GM10266 (cell line): ENCODE results near the gene APOBEC3F.
"Not testable (repeated sequence)": the region's sequence is repeated elsewhere in the genome, so short reads cannot be mapped to it uniquely, and the experiment has no call there.

Source experiments
- DNase-seq: peaks from one replicate; pipeline ENCODE4 v3.0.0; 2012; ENCODE audit errors: extremely low spot score
- CTCF ChIP-seq: IDR thresholded peaks from 2 replicates; pipeline ENCODE4 v1.5.1; 2012; ENCODE audit warnings: mild to moderate bottlenecking, low read depth; ENCODE audit not compliant: control insufficient read depth, insufficient read depth; ENCODE audit errors: missing control alignments

The APOBEC3F gene

DNA sequence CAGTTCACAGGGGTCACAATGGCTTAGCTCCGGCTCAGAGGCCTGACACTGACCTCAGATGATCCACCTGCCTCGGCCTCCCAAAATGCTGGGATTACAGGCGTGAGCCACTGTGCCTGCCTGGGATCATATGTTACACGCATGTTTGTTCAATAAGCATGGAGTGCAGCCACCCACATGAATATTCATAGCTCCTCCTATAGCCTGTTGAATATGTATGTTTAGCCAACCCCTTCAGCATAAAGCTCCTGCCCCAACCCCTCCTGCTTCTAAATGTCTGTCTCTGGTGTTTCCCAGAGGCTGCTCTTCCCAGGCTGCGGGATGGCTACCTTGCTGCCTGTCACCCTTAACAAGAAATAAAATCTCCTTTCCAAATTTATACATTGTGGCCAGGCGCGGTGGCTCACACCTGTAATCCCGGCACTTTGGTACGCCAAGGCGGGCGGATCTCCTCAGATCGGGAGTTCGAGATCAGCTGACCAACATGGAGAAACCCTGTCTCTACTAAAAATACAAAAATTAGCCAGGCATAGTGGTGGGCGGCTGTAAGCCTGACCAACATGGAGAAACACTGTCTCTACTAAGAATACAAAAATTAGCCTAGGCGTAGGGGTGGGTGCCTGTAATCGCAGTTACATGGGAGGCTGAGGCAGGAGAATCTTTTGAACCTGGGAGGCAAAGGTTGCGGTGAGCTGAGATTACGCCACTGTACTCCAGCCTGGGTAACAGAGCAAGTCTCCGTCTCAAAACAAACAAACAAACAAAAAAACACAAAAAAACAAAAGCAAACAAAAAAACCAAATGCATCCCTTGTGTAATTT is 1.1 kb upstream of the APOBEC3F start:
- no peak for TF ChIP-seq CTCF
- DNase-seq: no peak

DNA sequence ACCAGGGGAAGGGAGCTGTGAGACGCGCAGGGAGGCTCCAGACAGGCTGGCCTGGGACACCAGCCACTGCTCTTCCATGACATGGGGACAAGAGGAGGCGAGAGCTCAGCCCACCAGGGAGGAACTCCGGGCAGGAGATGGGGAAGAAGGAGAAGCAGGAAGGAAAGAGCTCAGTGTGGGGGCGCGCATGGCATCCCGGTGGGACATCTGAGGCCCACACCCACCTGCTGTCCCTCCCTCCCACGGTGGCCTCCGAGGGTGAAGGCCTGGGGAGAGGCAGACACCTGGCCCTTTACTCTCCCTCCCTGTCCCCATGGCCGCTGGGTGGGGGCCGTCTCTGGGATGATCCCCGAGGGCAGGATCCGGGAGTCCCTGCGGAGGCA is 518 bp upstream of the APOBEC3F start:
- not testable (repeated sequence) for DNase-seq

GRCh38 chr22:39041908-39042307 is 1.2 kb downstream of the APOBEC3F start:
- DNase-seq: no peak
- no peak for TF ChIP-seq CTCF

- not testable (repeated sequence) for DNase-seq
These were observed 2.4 kb downstream of the APOBEC3F start for GRCh38 chr22:39043063-39043462.

DNA sequence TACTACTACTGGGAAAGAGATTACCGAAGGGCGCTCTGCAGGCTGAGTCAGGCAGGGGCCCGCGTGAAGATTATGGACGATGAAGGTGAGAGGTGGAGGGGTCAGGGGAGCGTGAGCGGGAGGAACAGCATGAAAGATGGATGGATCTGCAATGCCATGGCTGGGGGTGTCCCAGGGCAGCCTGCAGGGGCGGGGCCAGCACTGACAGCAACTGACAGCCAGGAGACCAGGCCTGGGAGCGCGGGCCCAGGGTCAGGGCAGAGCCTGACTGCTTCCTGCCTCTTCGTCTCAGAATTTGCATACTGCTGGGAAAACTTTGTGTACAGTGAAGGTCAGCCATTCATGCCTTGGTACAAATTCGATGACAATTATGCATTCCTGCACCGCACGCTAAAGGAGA is 4.5 kb downstream of the APOBEC3F start:
- not testable (repeated sequence) for DNase-seq

DNA sequence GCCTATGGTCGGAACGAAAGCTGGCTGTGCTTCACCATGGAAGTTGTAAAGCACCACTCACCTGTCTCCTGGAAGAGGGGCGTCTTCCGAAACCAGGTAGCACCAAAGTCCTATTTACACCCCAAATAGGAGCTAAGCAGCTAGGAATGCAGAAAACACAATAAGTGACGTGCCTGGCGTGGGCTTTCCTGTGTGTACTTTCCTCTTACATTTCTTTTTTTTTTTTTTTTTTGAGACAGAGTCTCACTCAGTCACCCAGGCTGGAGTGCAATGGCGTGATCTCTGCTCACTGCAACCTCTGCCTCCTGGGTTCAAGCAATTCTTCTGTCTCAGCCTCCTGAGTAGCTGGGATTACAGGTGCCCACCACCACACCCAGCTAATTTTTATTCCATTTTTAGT is 8.8 kb downstream of the APOBEC3F start:
- DNase-seq: not testable (repeated sequence)

- DNase-seq: not testable (repeated sequence)
These were observed 11.3 kb downstream of the APOBEC3F start for GRCh38 chr22:39051844-39052495.

GRCh38 chr22:39055658-39056057 is 15.0 kb downstream of the APOBEC3F start:
- TF ChIP-seq CTCF: no peak
- DNase-seq: no peak

GRCh38 chr22:39061290-39061689 is 20.6 kb downstream of the APOBEC3F start:
- not testable (repeated sequence) for DNase-seq

DNA sequence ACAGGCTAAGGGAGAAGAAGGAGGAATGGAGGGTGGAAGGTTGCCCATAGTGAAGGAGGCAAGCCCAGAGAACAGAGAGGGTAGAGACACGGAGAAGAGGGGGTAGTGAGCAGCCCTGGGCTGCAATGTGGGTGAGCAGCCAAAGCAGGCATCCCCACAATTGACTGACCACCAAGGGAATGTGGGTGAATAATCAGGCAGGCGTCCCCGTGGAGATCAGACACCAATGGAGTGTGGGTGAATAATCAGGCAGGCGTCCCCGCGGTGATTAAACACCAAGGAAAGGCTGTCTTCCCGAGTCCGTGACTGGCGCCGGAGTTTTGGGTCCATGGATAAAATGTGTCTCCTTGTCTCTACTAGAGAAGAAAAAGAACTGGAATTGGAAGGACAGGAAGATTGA is 21.3 kb downstream of the APOBEC3F start:
- not testable (repeated sequence) for DNase-seq

GRCh38 chr22:39063904-39064303 is 23.2 kb downstream of the APOBEC3F start:
- not testable (repeated sequence) for DNase-seq

- DNase-seq: not testable (repeated sequence)
These were observed 26.0 kb downstream of the APOBEC3F start for GRCh38 chr22:39066442-39067276.
